CD4-positive, alpha-beta T cell treated with Interleukin-6 for 4 hours (primary cell): ENCODE results near the gene TNP1.

ENCODE experiments used
- DNase-seq: peaks from one replicate; pipeline ENCODE4 v3.0.0-alpha.2; 2020; ENCODE audit warnings: mixed read lengths

The TNP1 gene

DNA sequence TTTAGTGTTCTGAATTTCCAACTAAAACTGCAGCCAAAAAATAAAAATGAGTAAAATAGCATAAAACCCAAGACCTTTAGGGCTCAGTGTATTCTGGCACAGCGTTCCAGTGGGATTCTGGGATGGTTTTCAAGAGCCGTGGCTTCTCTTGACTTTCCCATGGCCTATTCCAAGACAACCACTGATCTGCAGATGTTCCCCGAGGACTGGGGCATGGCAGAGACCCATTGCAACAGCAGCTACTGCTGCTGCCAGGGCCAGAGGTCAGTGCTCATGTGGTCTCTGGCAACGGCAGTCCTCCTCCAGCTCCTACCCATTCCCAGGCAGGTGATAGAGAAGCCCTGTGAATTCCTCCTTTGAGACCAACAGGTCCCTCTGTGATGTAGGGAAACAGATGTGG lies 26.8 kb downstream of the TNP1 start:
- no peak for DNase-seq

- no peak for DNase-seq
Measured at GRCh38 chr2:216830346-216830745, 29.5 kb downstream of the TNP1 start.

- DNase-seq, result no peak
Measured at GRCh38 chr2:216829533-216829932, 30.3 kb downstream of the TNP1 start.

DNA sequence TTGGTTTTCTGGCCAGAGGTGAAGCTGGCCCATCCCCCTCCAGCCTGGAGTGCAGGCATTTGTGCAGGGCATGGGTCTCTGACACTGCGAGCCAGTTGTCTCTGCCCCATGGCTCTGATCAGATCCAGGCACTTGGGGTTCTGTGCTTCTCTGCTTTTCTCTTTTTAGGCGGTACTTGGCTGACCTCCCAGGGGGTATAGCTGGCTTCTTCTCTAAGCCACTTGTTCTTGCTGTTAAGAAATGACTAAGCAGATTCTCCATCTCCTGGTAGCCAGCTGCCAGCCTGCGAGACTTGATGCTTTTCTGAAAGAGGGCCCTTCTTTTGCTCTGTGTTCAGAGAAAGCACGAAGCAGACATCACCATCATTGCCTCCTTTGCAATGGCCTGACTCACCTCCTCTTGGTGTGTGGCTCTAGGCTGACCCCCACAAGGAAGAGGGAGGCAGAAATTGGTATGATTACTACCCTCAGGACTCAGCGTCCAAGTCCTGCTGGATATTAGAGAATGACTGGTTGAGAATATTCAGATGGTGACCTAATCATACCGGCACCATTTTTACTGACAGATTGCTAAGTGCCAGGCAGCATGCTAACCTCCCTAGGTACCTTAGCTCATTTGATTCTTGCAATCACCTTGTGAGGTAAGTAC lies 32.7 kb downstream of the TNP1 start:
- no peak for DNase-seq

GRCh38 chr2:216822470-216822869 lies 37.4 kb downstream of the TNP1 start:
- no peak for DNase-seq

DNA sequence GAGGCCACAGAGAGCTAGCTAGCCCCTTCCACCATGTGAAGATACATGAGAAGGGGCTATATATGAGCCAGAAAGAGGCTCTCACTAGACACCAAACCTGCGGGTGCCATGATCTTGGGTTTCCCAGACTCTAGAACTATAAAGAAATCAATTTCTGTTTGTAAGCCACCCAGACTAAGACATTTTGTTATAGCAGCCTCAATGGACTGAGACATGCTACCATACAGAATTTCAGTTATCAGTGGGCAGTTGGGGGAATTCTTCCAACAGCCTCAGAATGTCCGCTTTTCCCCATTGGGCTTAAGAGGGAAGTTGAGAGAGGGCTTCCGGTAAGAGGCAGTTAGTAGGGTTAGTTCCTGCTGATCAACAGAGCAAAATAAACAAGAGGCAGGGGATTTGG lies 39.2 kb downstream of the TNP1 start:
- DNase-seq, result no peak

DNA sequence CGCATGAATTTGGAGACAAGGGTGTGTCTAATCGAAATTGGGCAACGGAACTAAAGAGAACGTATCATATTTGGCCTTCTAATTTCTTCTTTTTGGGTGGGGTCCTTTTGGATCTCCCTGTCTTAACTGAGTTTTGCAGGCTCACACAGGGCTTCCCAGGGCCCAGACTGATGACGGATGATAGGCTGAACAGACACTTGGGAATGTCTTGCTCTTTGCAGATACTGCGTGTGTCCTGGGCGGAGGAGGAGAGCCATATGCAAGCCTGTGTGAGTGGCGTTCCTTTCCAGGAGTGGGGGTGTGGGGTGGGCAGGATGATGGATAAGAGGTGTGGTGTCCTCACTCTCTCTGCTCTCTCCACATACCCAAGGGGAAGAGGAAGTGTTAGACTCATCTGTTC lies 40.1 kb downstream of the TNP1 start:
- DNase-seq, result no peak

GRCh38 chr2:216819055-216819454 lies 40.8 kb downstream of the TNP1 start:
- no peak for DNase-seq

DNA sequence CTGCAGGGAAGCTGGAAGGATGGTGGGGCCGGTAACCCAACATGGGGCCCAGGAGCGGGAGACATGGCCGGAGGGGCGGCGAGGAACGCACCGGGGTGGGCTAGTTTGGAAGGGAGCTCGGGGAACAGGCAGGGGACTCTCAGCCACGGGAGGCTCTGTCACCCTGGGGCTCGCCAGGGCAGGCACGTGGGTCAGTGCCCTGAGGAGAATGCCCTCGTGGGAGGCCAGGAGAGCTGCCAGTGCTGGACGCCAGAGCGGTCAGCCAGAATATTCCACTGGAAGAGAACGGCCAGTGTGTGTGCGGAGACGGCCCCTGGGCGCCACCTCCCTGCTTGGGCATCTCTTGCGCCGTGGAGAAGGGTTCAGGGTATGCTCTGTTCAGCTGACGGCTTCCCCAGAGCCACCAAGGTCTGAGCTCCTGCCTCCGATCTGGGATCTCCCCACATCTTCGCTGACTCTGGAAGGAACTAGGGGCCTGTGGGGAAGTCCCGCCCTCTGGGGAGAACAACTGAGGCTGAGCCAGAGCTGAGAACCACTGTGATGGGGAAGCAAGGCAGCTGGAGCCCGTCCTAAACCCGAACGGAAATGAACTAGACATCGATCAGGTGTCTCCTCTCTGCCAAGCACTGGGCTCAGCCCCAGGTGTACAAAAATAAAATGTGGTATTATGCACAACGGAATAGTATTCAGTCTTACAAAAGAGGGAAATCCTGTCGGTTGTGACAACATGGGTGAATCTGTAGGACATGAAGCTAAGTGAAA lies 49.3 kb downstream of the TNP1 start:
- DNase-seq, result no peak
